Erythroblast (primary cell): Measurements from ENCODE around the gene GRIK4.

Source experiments
- GATA1 ChIP-seq: IDR thresholded peaks from 2 replicates; pipeline ENCODE4 v1.6.1; 2011; ENCODE audit warnings: low read depth, mild to moderate bottlenecking, control low read depth, low read length, moderate library complexity
- POLR2A ChIP-seq: IDR thresholded peaks from 2 replicates; pipeline ENCODE4 v1.6.1; 2011; ENCODE audit warnings: mild to moderate bottlenecking, low read length

- TF ChIP-seq POLR2A = no peak
- no peak for TF ChIP-seq GATA1
Measured at GRCh38 chr11:120568572-120569307, 57.2 kb downstream of the GRIK4 start.
